Cardiac atrium fibroblast (primary cell): Measurements from ENCODE around the gene ERFE. TPM values are rescaled to one million over a fixed set of nuclear protein-coding genes. Genes with fewer than 3 reads are reported as not detected.

ENCODE experiments used
- total RNA-seq: library from RNA; depleted of rRNA; stranded (reverse); fragments of >200 nt; gene quantifications from 2 replicates; pipeline ENCODE4 v1.2.3, GENCODE V29; 2015

ERFE gene
- 7.3 and 24.2 TPM in 2 replicates for total RNA-seq

DNA sequence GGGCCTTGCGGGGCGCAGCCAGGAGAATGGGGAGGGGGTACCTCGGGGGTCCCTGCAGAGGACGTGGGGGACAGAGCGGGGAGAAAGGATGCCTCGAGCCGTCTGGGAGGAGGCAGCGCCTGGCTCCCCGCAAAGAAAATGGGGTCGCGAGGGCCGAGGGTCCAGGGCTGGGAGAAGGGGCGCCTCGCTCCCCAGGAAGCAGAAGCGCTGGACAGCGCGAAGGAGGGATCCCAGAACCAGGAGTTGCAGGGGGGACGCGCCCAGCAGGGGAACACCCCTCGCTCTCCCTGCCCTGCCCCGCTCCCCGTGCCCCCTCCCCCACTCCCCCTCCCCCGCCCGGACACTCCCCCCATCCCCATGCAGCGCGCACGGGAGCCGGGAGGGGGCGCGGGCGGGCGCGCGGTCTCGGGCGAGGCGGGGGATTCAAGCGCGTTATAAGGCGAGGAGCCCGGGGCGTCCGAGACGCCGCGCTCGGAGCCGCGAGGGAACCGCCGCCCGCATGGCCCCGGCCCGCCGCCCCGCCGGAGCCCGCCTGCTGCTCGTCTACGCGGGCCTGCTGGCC is at the start of gene ERFE:
TSS of gene ERFE (plus strand) at position 462 of the 562 bp plus-strand sequence. CDS start at position 500, 38 bp downstream.

GRCh38 chr2:238138331-238139195 is 20.2 kb upstream of the ERFE start, which contains the start of gene KLHL30:
Gene KLHL30, plus strand, starts transcription at chr2:238138668. Its CDS starts 2,087 bp downstream, at chr2:238140755.

DNA sequence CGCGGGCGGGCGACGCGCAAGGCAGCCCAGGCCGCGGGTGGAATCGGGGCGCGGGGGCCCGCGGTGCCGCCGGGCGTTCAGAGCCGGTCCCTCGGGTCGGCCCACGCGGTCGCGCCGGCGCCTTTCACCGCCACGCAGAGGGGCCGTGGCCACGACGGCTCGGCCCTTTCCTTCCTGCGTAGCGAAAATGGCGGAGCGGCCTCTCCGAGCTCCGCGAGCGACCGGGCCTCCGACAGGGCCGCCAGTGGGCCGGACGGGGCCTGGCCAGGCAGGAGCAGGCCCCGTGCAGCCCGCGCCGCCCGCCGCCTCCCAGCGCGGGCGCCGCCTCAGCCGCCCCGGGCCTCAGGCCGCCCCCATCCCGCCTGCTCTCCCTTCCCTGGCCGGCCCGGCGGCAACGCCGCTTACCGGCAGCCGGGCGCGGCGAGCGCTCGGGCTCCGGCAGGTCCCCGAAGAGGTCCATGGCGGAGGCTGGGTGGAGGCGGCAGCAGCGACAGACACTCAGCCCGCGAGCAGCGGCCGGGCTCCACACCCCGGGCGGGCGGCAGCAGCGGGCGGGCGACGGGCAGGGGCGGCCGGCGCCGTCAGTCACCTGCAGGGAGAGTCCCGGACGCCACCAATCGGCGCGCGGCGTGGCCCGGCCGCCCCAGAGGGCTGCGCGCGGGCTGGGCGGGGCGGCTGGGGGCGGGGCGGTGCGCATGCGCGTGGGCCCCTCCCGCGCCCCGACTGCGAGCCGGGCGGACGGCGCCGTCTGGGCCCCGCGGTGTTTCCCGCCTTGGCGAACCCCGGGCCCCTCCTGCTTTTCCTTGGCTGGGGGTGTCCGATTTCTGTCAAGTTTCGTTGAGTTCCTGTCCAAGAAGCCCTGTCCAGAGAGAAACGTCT is 44.6 kb downstream of the ERFE start, which contains the start of gene ILKAP:
TSS of gene ILKAP (minus strand) at position 602 of the 879 bp plus-strand sequence. CDS start at position 460, 142 bp downstream.

Other genes with a start within 250 kb of the ERFE start
- gene UBE2F, start 192.0 kb upstream of the ERFE start, total RNA-seq, result 69.3 and 89.4 TPM in 2 replicates
- 9.9 and 14.6 TPM in 2 replicates for gene SCLY, start 98.0 kb upstream of the ERFE start, total RNA-seq
- under 0.01 and 0.16 TPM in 2 replicates for gene ESPNL, start 58.6 kb upstream of the ERFE start, total RNA-seq
- gene KLHL30, start 20.3 kb upstream of the ERFE start, total RNA-seq, result not detected in 2 replicates
- gene ILKAP, start 44.7 kb downstream of the ERFE start, total RNA-seq, result 12.8 and 18.0 TPM in 2 replicates
- 0.72 and 1.6 TPM in 2 replicates for gene HES6, start 81.1 kb downstream of the ERFE start, total RNA-seq
- gene PER2, start 129.6 kb downstream of the ERFE start, total RNA-seq, result 2.9 and 3.2 TPM in 2 replicates
- 4.5 and 15.2 TPM in 2 replicates for gene TRAF3IP1, start 161.5 kb downstream of the ERFE start, total RNA-seq